ENCODE measurements around the gene SEMA5A.

GRCh38 chr5:9295466-9295801, 250.4 kb downstream of the SEMA5A start:
- TF ChIP-seq, protein P1, sequence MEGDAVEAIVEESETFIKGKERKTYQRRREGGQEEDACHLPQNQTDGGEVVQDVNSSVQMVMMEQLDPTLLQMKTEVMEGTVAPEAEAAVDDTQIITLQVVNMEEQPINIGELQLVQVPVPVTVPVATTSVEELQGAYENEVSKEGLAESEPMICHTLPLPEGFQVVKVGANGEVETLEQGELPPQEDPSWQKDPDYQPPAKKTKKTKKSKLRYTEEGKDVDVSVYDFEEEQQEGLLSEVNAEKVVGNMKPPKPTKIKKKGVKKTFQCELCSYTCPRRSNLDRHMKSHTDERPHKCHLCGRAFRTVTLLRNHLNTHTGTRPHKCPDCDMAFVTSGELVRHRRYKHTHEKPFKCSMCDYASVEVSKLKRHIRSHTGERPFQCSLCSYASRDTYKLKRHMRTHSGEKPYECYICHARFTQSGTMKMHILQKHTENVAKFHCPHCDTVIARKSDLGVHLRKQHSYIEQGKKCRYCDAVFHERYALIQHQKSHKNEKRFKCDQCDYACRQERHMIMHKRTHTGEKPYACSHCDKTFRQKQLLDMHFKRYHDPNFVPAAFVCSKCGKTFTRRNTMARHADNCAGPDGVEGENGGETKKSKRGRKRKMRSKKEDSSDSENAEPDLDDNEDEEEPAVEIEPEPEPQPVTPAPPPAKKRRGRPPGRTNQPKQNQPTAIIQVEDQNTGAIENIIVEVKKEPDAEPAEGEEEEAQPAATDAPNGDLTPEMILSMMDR (IDR thresholded peaks at IDR 0.05): no peak
- no peak for TF ChIP-seq POLR2A (IDR thresholded peaks at IDR 0.05)

Data from lower leg skin (tissue), 3 donors.